GM12801 (cell line): Measurements from ENCODE around the gene B4GALNT3.

Experiments used
- CTCF ChIP-seq: IDR thresholded peaks from one replicate; pipeline ENCODE4 v1.5.1; 2011; ENCODE audit warnings: control low read depth; ENCODE audit not compliant: insufficient read length; ENCODE audit errors: extremely low read depth

Gene B4GALNT3

GRCh38 chr12:484096-484495, 24.4 kb downstream of the B4GALNT3 start:
- no peak for TF ChIP-seq CTCF

- TF ChIP-seq CTCF = no peak
Observed at GRCh38 chr12:490260-490659, 30.5 kb downstream of the B4GALNT3 start.

GRCh38 chr12:495466-495865, 35.7 kb downstream of the B4GALNT3 start:
- TF ChIP-seq CTCF = no peak

GRCh38 chr12:496736-497135, 37.0 kb downstream of the B4GALNT3 start:
- no peak for TF ChIP-seq CTCF

GRCh38 chr12:497501-498160, 37.9 kb downstream of the B4GALNT3 start:
- TF ChIP-seq CTCF = no peak

- TF ChIP-seq CTCF = no peak
Observed at GRCh38 chr12:499837-500458, 40.2 kb downstream of the B4GALNT3 start.

- TF ChIP-seq CTCF = no peak
Observed at GRCh38 chr12:501722-502447, 42.1 kb downstream of the B4GALNT3 start.
